Activated CD4-positive, alpha-beta T cell treated with anti-CD3 and anti-CD28 coated beads, Interleukin-2, amount 10 ng/mL, durations not matched to agents 7 days and 5 days (primary cell): ENCODE data around the gene IQSEC1. TPM values are rescaled to one million over a fixed set of nuclear protein-coding genes. Genes with fewer than 3 reads are reported as not detected.

ENCODE experiments used
- CTCF ChIA-PET: fragments of 350-600 bp; sonication (Branson Sonifier 250); formaldehyde crosslinking; loops from one replicate; lab custom pipeline; 2021; ENCODE audit warnings: antibody characterized with exemption; lab: Charles Lee
- POLR2A ChIA-PET: fragments of 350-600 bp; sonication (Branson Sonifier 250); formaldehyde crosslinking; loops from one replicate; lab custom pipeline; 2021; ENCODE audit warnings: antibody characterized with exemption; lab: Charles Lee
- DNase-seq: peaks from one replicate; pipeline ENCODE4 v3.0.0-alpha.2; 2020
- H3K27ac Mint-ChIP-seq: one replicate; pipeline ENCODE4 v1.8.0; 2021; ENCODE audit warnings: mild to moderate bottlenecking, moderate library complexity, mixed read lengths
- H3K27me3 Mint-ChIP-seq: one replicate; pipeline ENCODE4 v1.8.0; 2021; ENCODE audit warnings: mixed read lengths
- H3K36me3 Mint-ChIP-seq: one replicate; pipeline ENCODE4 v1.8.0; 2021; ENCODE audit warnings: low read depth, mixed read lengths
- H3K4me1 Mint-ChIP-seq: one replicate; pipeline ENCODE4 v1.8.0; 2021; ENCODE audit warnings: mixed read lengths
- H3K4me3 Mint-ChIP-seq: one replicate; pipeline ENCODE4 v1.8.0; 2021; ENCODE audit warnings: mild to moderate bottlenecking, moderate library complexity, mixed read lengths
- H3K9me3 Mint-ChIP-seq: one replicate; pipeline ENCODE4 v1.8.0; 2021; ENCODE audit warnings: mixed read lengths
- total RNA-seq, 2 experiments: library from RNA; stranded (reverse); gene quantifications; one replicate each; pipeline ENCODE4 v1.2.3, GENCODE V29; 2021

The IQSEC1 gene
- total RNA-seq, 2 experiments from 2014 or later, result 58.2 to 70.4 TPM

DNA sequence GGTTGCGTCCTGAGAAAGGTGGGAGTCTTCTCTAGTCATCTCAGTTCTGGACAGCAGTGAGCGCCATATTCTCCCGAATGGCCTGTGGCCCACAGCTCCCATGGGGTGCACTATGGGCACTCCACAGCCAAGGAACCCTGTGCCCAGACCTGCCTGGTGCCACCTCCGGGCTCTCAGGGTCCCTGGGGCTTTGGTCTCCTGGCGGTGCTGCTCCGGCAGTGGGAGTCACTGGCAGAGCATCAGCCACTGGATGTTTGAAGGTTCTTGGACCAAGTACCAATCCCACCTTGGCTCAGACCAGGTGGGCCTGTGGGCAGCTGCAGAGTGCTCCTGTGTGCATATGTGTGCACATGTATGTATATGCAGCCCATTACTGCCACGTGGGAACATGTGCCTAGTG, 163.5 kb downstream of the IQSEC1 start:
- Mint-ChIP-seq H3K9me3 (no peaks in the 10 kb centered on the region), H3K27me3 (no peaks in the 10 kb centered on the region), H3K36me3 (peaks cover 20% of the 10 kb centered on the region), H3K27ac (no peak overlapping the region), H3K4me1 (no peaks in the 10 kb centered on the region), H3K4me3 (no peak overlapping the region)
- POLR2A ChIA-PET, result no interaction called here
- DNase-seq, result no peak
- CTCF ChIA-PET, result no interaction called here

DNA sequence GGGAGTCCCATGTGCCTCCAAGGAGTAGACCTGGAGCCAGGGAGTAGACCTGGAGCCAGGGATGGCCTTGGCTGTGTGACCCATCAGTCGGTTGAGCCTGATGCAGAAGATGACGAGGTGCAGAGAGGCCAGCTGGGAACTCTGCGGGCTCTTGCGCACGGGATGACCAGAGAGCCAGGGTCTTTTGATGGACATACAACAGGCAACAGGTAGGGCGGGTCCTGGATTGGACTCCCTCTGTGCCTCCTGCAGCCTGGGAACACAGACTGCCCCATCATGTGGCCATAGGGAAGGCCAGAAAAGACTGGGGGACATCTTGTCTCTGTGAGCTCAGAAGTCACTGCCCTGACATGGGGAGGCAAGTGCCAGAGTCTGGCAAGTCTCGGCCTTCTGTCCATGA, 164.4 kb downstream of the IQSEC1 start:
- no peak overlapping the region for H3K4me3 Mint-ChIP-seq
- H3K4me1 Mint-ChIP-seq, result no peaks in the 10 kb centered on the region
- ChIA-PET POLR2A (no interaction called here), CTCF (no interaction called here)
- H3K9me3 Mint-ChIP-seq, result no peaks in the 10 kb centered on the region
- peaks cover 20% of the 10 kb centered on the region for H3K36me3 Mint-ChIP-seq
- no peak for DNase-seq
- no peaks in the 10 kb centered on the region for H3K27me3 Mint-ChIP-seq
- no peak overlapping the region for H3K27ac Mint-ChIP-seq

DNA sequence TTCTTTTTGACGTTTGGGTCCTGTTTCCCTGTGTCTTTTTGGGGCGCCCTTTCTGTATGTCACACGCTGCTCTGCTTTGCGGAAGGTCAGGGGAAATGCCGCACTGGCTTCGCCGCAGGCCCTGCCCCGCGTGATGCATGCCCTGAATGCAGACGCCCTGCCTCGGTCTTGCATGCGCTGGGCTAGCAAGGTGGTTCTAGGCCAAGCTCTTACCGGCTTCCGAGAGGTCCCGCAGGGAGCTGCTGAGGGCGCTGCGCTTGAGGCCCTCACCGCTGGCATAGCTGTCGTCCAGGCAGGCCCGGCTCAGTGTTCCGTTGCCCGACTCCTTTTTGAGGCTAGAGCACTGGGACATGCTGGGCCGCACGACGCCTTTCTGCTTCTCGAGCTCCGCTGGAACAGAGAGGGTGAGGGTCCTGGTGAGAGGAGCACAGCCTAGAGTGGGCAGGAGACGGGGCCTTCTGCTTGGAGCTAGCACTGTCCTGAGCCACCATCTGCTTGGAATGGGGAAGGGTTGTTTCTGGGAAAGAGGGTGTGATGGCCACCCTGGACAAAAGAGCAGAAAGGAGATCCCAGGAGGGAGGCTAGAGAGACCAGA, 165.0 kb downstream of the IQSEC1 start:
- peaks cover 19% of the 10 kb centered on the region for H3K36me3 Mint-ChIP-seq
- peaks cover 1% of the 10 kb centered on the region for H3K4me1 Mint-ChIP-seq
- no peak overlapping the region for H3K27ac Mint-ChIP-seq
- no peak for DNase-seq
- no peak overlapping the region for H3K4me3 Mint-ChIP-seq
- ChIA-PET POLR2A (no interaction called here), CTCF (interaction anchor here (3.8 kb wide), 1 partner anchor 16 kb away, joined by 19 read pairs; no protein-coding TSS in a partner anchor)
- H3K27me3 Mint-ChIP-seq, result no peaks in the 10 kb centered on the region
- H3K9me3 Mint-ChIP-seq, result no peaks in the 10 kb centered on the region

DNA sequence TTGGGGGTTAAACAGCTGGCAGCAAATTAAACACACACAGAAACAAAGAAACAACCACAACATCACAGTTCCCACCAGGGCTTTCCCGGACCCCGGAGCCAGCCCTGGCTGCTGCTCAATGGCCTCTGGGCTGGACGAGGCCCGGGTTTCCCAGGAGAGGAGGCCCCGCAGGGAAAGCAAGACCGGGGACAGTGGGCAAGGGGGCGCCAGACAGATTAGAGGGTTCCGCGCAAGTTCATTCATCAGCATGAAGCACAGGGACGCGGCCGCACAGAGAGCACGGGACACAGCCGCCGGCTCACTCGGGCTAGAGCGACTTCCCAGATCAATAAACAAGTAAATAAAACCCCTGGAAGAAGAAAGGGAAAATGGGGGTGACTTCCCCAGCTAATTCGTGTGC, 165.5 kb downstream of the IQSEC1 start:
- Mint-ChIP-seq H3K36me3 (peaks cover 14% of the 10 kb centered on the region), H3K9me3 (no peaks in the 10 kb centered on the region), H3K4me1 (peaks cover 3% of the 10 kb centered on the region), H3K27ac (no peak overlapping the region), H3K27me3 (no peaks in the 10 kb centered on the region), H3K4me3 (no peak overlapping the region)
- ChIA-PET CTCF (interaction anchor here (3.8 kb wide), 1 partner anchor 16 kb away, joined by 19 read pairs; no protein-coding TSS in a partner anchor), POLR2A (no interaction called here)
- DNase-seq, result no peak

DNA sequence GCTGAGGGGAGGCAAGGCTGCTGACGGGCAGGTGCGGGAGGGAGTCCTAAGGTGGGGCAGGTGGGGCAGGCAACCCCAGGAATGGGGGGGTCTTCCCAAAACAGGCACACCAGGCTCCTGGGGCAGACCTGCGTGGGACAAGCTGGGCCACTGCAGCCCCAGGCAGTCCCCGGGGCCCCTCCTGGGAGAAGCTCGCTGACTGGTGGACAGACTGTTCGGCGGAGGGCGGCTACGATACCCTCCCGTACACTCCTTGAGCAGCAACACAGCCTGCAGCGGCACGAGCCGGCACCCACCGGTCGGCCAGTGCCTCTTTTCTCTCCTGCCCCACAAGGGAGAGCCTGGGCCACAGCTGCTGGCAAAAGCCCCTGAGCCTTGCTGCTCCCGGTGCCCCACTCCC, 165.9 kb downstream of the IQSEC1 start:
- peaks cover 3% of the 10 kb centered on the region for H3K4me1 Mint-ChIP-seq
- no peaks in the 10 kb centered on the region for H3K9me3 Mint-ChIP-seq
- H3K27ac Mint-ChIP-seq, result no peak overlapping the region
- H3K4me3 Mint-ChIP-seq, result no peak overlapping the region
- no peak for DNase-seq
- POLR2A ChIA-PET, result no interaction called here
- peaks cover 12% of the 10 kb centered on the region for H3K36me3 Mint-ChIP-seq
- CTCF ChIA-PET, result interaction anchor here (1.2 to 3.8 kb wide), 2 partner anchors 15 to 20 kb away, joined by 3 to 19 read pairs; no protein-coding TSS in a partner anchor
- no peaks in the 10 kb centered on the region for H3K27me3 Mint-ChIP-seq

DNA sequence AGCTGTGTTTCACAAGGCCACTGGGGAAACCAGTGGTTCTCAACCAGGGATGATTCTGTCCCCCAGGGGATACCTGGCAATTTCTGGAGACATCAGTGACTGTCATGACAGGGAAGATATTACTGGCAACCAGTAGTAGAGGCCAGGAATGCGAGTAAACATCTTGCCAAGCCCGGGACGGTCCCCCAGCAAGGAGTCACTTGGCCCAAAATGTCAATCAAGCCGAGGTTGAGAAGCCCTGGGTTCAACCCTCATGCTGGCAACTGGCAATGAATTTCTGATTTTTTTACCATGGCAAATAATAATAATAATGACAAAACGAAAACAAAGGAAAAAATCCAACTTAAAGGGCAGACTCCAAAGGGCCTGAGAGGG, 166.3 kb downstream of the IQSEC1 start:
- no peaks in the 10 kb centered on the region for H3K27me3 Mint-ChIP-seq
- H3K4me3 Mint-ChIP-seq, result no peak overlapping the region
- POLR2A ChIA-PET, result interaction anchor here (0.5 kb wide), 1 partner anchor 11 kb away, joined by 3 read pairs; no protein-coding TSS in a partner anchor
- peaks cover 13% of the 10 kb centered on the region for H3K36me3 Mint-ChIP-seq
- H3K27ac Mint-ChIP-seq, result no peak overlapping the region
- no peak for DNase-seq
- no peaks in the 10 kb centered on the region for H3K9me3 Mint-ChIP-seq
- CTCF ChIA-PET, result interaction anchor here (1.2 to 3.8 kb wide), 3 partner anchors 15 to 88 kb away, joined by 3 to 19 read pairs (median 3); no protein-coding TSS in a partner anchor
- H3K4me1 Mint-ChIP-seq, result peaks cover 3% of the 10 kb centered on the region

DNA sequence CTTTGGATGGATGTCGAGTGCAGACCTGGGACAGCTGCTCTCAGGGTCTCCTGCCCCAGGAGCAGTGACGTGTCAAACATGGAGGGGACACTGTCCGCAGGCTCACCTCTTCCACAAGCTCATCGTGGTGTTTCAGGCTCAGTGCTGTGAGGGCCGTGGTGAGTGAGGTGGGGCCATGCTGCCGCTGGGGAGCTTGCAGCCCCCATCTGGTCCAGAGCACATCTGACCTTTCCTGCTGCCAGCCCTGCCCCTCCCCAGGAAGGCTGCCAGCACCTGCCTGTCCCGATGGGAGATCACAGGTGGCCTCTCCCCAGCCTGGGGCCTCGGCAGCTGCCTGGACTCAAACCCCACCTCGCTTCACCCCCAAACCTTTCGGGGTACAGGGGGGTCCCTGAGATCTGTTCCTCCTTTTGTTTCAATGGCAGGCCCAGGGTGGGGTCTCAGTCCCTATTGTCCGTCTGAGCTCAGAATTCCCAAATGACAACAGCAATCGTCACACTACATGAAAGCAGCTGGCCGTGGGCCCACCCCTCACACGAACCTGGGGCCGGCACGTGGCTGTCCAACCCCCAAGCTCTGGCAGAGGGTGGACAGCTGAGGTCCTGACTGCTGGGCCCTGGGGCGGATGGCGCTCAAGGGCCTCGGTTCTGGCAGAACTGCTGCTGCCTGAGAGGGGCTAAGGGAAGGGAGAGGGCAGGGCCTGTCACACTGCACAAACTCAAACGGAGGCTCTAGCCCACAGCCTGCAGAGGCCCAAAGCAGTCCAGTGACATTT, 166.9 kb downstream of the IQSEC1 start:
- Mint-ChIP-seq H3K4me1 (peaks cover 3% of the 10 kb centered on the region), H3K9me3 (no peaks in the 10 kb centered on the region), H3K36me3 (peaks cover 12% of the 10 kb centered on the region), H3K27ac (no peak overlapping the region), H3K27me3 (no peaks in the 10 kb centered on the region), H3K4me3 (no peak overlapping the region)
- ChIA-PET POLR2A (interaction anchor here (0.5 kb wide), 1 partner anchor 11 kb away, joined by 3 read pairs; no protein-coding TSS in a partner anchor), CTCF (interaction anchor here (0.9 to 3.8 kb wide), 4 partner anchors 8 to 89 kb away, joined by 3 to 19 read pairs (median 3); no protein-coding TSS in a partner anchor)
- no peak for DNase-seq

DNA sequence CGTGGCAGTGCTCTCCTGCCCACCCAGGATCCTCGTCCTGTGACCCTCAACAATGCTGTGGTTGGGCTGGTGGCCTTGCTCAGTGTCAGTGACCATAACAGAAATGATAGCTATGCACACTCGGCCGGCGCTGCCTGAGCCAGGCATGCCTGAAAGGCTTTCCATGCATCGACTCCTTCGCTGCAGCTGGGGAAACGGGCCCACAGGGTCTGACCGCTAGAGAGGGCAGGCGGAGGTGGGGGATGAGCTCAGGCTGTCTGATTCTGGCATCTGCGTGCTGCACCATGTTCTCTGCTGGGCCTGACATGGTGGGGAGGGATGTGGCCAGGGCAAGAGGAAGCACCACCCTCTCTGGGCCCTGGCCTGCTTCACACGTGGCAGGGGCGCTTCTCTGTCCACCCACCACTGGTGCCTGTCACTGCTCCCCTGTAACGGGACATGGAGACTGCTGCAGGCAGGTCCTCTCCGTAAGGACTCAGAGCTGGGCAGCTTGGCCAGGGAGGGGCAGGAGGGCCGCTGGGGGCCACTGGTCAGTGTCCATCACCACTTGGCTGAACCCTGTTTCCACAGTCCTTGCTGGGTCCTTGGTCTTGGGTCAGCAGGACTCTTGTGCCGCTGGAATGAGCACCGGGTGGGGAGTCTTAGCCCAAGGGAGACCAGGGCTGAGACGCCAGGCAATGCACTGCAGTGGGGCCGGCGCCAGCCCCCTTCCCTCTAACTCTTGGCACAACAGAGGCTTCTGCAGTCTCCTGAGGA, 167.7 kb downstream of the IQSEC1 start:
- ChIA-PET POLR2A (no interaction called here), CTCF (interaction anchor here (0.9 to 3.8 kb wide), 4 partner anchors 7 to 123 kb away, joined by 3 to 19 read pairs (median 3); no protein-coding TSS in a partner anchor)
- Mint-ChIP-seq H3K27me3 (no peaks in the 10 kb centered on the region), H3K4me3 (no peak overlapping the region), H3K9me3 (no peaks in the 10 kb centered on the region), H3K27ac (no peak overlapping the region), H3K4me1 (peaks cover 3% of the 10 kb centered on the region), H3K36me3 (peaks cover 13% of the 10 kb centered on the region)
- DNase-seq, result no peak

DNA sequence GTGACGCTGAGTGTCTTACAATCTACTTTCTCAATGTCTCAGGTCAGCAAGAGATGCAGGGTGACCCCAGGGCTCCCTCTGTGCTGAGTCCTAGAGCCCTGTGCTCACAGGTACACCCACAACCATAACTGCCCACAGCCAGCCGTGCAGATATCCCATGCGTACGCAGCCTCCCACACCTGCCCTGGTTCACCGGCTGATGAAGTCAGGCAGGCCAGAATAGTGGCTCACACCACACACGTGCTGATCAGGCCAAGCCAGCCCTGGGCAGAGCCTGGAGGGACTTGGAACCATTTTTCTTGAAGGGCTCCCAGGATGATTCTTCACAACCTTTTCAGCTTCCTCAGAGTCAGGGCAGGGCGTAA, 168.3 kb downstream of the IQSEC1 start:
- POLR2A ChIA-PET, result no interaction called here
- DNase-seq, result no peak
- Mint-ChIP-seq H3K4me3 (no peak overlapping the region), H3K4me1 (peaks cover 3% of the 10 kb centered on the region), H3K27ac (no peak overlapping the region), H3K27me3 (no peaks in the 10 kb centered on the region), H3K36me3 (peaks cover 15% of the 10 kb centered on the region), H3K9me3 (no peaks in the 10 kb centered on the region)
- CTCF ChIA-PET, result interaction anchor here (0.9 to 3.8 kb wide), 2 partner anchors 13 to 123 kb away, joined by 3 to 19 read pairs; no protein-coding TSS in a partner anchor

DNA sequence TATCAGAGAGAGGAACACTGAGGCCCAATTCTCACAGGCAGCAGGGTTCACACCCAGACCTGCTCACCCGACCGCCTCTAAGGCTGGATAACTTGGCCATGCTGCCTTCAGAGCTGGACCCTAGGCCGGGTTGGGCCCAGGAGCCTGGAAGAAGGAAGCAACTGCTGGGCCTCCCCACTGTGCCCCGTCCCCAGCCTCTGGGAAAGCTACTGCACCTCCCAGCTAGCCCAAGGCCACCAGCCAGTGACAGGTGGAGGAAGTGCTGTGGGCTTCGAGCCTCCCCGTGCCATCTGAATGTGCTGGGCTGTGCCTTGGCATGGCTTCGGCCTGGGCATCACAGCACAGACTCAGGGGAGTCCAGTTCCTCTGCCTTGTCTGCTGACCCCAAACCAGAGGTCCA, 169.3 kb downstream of the IQSEC1 start:
- ChIA-PET POLR2A (no interaction called here), CTCF (no interaction called here)
- Mint-ChIP-seq H3K4me3 (no peak overlapping the region), H3K9me3 (no peaks in the 10 kb centered on the region), H3K36me3 (peaks cover 21% of the 10 kb centered on the region), H3K27me3 (no peaks in the 10 kb centered on the region), H3K4me1 (peaks cover 3% of the 10 kb centered on the region), H3K27ac (no peak overlapping the region)
- no peak for DNase-seq

DNA sequence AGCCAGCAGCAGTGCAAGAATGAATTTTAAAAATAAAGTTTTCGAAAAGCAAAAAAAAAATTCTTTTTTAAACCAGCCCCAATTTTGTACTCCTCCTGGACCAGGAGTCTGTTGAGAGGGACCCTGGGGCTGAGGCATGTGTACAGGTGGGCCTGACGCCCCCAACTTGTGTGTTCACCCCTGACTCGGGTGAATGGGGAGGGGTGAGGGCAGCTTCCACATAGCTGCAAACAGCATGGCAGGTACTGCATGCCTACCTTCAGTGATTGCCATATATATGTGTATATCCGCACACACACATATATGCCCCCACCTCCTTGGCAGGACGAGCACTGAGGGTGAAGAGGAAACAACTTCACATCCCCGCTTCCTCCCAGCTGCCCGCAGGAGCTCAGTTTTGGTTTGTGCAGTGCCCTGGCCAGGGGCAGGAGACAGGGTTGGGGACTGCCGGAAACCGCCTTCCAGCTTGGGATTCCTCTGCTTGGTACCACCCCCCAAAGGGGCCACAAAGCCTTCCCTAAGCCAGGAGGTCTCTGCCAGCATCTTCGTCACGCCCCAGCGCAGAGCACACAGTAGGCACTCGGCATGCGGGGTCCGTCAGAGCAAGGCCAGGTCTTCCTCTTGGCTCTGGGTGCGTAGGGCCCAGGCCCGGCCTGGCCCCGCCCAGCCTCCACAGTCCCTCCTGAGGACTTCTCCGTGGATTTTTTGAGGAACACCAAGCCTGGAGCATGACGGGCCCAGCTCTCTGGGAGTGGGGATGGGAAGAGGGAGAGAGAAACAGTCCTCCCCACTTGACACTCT, 170.0 kb downstream of the IQSEC1 start:
- ChIA-PET POLR2A (no interaction called here), CTCF (no interaction called here)
- peaks cover 25% of the 10 kb centered on the region for H3K36me3 Mint-ChIP-seq

More for the DNA sequence above, 170.0 kb downstream of the IQSEC1 start:
- Mint-ChIP-seq H3K4me3 (no peak overlapping the region), H3K27ac (peak overlapping the region; percentile 13), H3K9me3 (no peaks in the 10 kb centered on the region), H3K4me1 (peaks cover 3% of the 10 kb centered on the region), H3K27me3 (no peaks in the 10 kb centered on the region)
- DNase-seq, result no peak
